H1 (cell line): ENCODE measurements around the gene ZNF407. TPM values are rescaled to one million over a fixed set of nuclear protein-coding genes. Genes with fewer than 3 reads are reported as not detected.

ENCODE experiments used
- CTCF ChIA-PET: fragments of 300-600 bp; sonication (Branson Sonifier 250); formaldehyde crosslinking; loops from one replicate; lab custom pipeline; 2021; ENCODE audit not compliant: partially characterized antibody; lab: Charles Lee
- POLR2A ChIA-PET: fragments of 300-600 bp; sonication (Branson Sonifier 250); formaldehyde crosslinking; loops from one replicate; lab custom pipeline; 2021; ENCODE audit warnings: inconsistent platforms; ENCODE audit not compliant: partially characterized antibody; lab: Charles Lee
- DNase-seq, 2 experiments: peaks; one replicate each; pipeline versions ENCODE4 v3.0.0 to v3.0.0-alpha.2; 2010 to 2022; ENCODE audit warnings: low spot score in 2 of 2, low read depth in 1 of 2, mixed read lengths in 1 of 2
- FAIRE-seq: peaks from 2 replicates; lab custom pipeline; 2011; peaks lifted over from hg19 to GRCh38; lab: Jason Lieb, UNC
- H2AFZ ChIP-seq: 2 replicates; pipeline ENCODE4 v1.8.1; 2012; ENCODE audit warnings: low read length, inconsistent platforms
- H2AK5ac ChIP-seq: 2 replicates; pipeline ENCODE4 v1.6.1; 2013; ENCODE audit warnings: low read depth, low read length
- H2BK120ac ChIP-seq: replicated peaks from 2 replicates; pipeline ENCODE3; 2013; ENCODE audit warnings: low read depth, low read length, inconsistent platforms
- H2BK12ac ChIP-seq: 2 replicates; pipeline ENCODE4 v1.6.1; 2013; ENCODE audit warnings: low read depth, low read length
- H2BK15ac ChIP-seq: 2 replicates; pipeline ENCODE4 v1.6.1; 2013; ENCODE audit warnings: low read length
- H2BK20ac ChIP-seq: 2 replicates; pipeline ENCODE4 v1.6.1; 2013; ENCODE audit warnings: low read length
- H2BK5ac ChIP-seq: 2 replicates; pipeline ENCODE4 v1.6.1; 2013; ENCODE audit warnings: low read depth, low read length
- H3K14ac ChIP-seq: 2 replicates; pipeline ENCODE4 v1.6.1; 2013; ENCODE audit warnings: inconsistent platforms; ENCODE audit not compliant: insufficient read length
- H3K18ac ChIP-seq: 2 replicates; pipeline ENCODE4 v1.6.1; 2013; ENCODE audit warnings: low read length; ENCODE audit errors: extremely low read depth
- H3K23ac ChIP-seq: 2 replicates; pipeline ENCODE4 v1.6.1; 2013; ENCODE audit warnings: inconsistent platforms; ENCODE audit not compliant: insufficient read length
- H3K23me2 ChIP-seq: 2 replicates; pipeline ENCODE4 v1.6.1; 2013; ENCODE audit warnings: low read depth, low read length
- H3K27ac ChIP-seq: 2 replicates; pipeline ENCODE4 v1.6.1; 2011; ENCODE audit warnings: low read depth, low read length, inconsistent platforms
- H3K27me3 ChIP-seq, 4 experiments: replicated peaks in 1 of 4; 1 replicate in 1 of 4; 2 replicates in 3 of 4; pipeline versions ENCODE4 v1.6.1 to v1.8.1; 2011 to 2013; ENCODE audit warnings: low read length in 3 of 4, mild to moderate bottlenecking in 3 of 4, inconsistent platforms in 2 of 4, mixed read lengths in 2 of 4, moderate library complexity in 1 of 4; ENCODE audit not compliant: control insufficient read depth in 3 of 4, insufficient read depth in 3 of 4; ENCODE audit errors: extremely low read depth in 1 of 4
- H3K36me3 ChIP-seq, 4 experiments: 2 replicates each; pipeline versions ENCODE4 v1.6.1 to v1.8.1; 2011 to 2013; ENCODE audit warnings: mild to moderate bottlenecking in 4 of 4, low read length in 3 of 4, moderate library complexity in 2 of 4, control low read depth in 1 of 4, inconsistent platforms in 1 of 4; ENCODE audit not compliant: insufficient read depth in 4 of 4, control insufficient read depth in 2 of 4
- H3K4ac ChIP-seq: replicated peaks from 2 replicates; pipeline ENCODE3; 2013; ENCODE audit warnings: low read length, low read depth, mixed read lengths, inconsistent platforms; ENCODE audit not compliant: insufficient read length
- H3K4me1 ChIP-seq, 4 experiments: replicated peaks in 1 of 4; 1 replicate in 1 of 4; 2 replicates in 3 of 4; pipeline versions ENCODE4 v1.6.1 to v1.8.1; 2011 to 2013; ENCODE audit warnings: low read length in 3 of 4, inconsistent platforms in 2 of 4, mixed read lengths in 1 of 4; ENCODE audit not compliant: insufficient read depth in 4 of 4, control insufficient read depth in 3 of 4
- H3K4me2 ChIP-seq, 2 experiments: 2 replicates each; pipeline versions ENCODE4 v1.6.1 to v1.8.1; 2011 to 2013; ENCODE audit warnings: low read depth in 2 of 2, low read length in 2 of 2, control low read depth in 1 of 2, inconsistent platforms in 1 of 2, mild to moderate bottlenecking in 1 of 2; ENCODE audit not compliant: insufficient read depth in 1 of 2
- H3K4me3 ChIP-seq, 4 experiments: fragments of 200-600, 300-600 bp in 1 of 4; sonication (generic), shearing (Covaris generic), sonication (Bioruptor Twin) in 1 of 4; 2 replicates each; pipeline versions ENCODE4 v1.5.1 to v1.8.1; 2011 to 2016; ENCODE audit warnings: low read length in 4 of 4, low read depth in 3 of 4, control low read depth in 2 of 4, inconsistent platforms in 2 of 4, mild to moderate bottlenecking in 2 of 4, mixed read lengths in 1 of 4, moderate library complexity in 1 of 4; ENCODE audit not compliant: insufficient read depth in 2 of 4; ENCODE audit errors: extremely low read depth in 1 of 4
- H3K56ac ChIP-seq: replicated peaks from 2 replicates; pipeline ENCODE3; 2013; ENCODE audit warnings: low read depth, mild to moderate bottlenecking, mixed read lengths, low read length, inconsistent platforms; ENCODE audit not compliant: insufficient read length
- H3K79me1 ChIP-seq: 2 replicates; pipeline ENCODE4 v1.6.1; 2013; ENCODE audit warnings: low read depth, low read length, control low read depth
- H3K79me2 ChIP-seq, 2 experiments: 2 replicates each; pipeline versions ENCODE4 v1.6.1 to v1.8.1; 2012 to 2013; ENCODE audit warnings: low read length in 2 of 2, mild to moderate bottlenecking in 2 of 2, inconsistent platforms in 1 of 2; ENCODE audit not compliant: insufficient read depth in 2 of 2, control insufficient read depth in 1 of 2
- H3K9ac ChIP-seq, 4 experiments: replicated peaks in 1 of 4; 1 replicate in 1 of 4; 2 replicates in 3 of 4; pipeline versions ENCODE4 v1.6.1 to v1.8.1; 2011 to 2013; ENCODE audit warnings: low read depth in 3 of 4, low read length in 3 of 4, control low read depth in 2 of 4, mild to moderate bottlenecking in 2 of 4, moderate library complexity in 2 of 4, inconsistent platforms in 1 of 4; ENCODE audit errors: extremely low read depth in 1 of 4
- H3K9me3 ChIP-seq, 2 experiments: 2 replicates each; pipeline versions ENCODE4 v1.6.1 to v1.8.1; 2012 to 2013; ENCODE audit warnings: mild to moderate bottlenecking in 2 of 2, moderate library complexity in 2 of 2, control low read depth in 1 of 2, inconsistent platforms in 1 of 2, low read depth in 1 of 2, low read length in 1 of 2, mixed read lengths in 1 of 2; ENCODE audit not compliant: insufficient read depth in 2 of 2
- H4K20me1 ChIP-seq, 2 experiments: replicated peaks in 1 of 2; 2 replicates each; pipeline versions ENCODE3 to v1.8.1; 2011 to 2013; ENCODE audit warnings: inconsistent platforms in 2 of 2, low read length in 2 of 2, mild to moderate bottlenecking in 1 of 2; ENCODE audit not compliant: insufficient read depth in 2 of 2, control insufficient read depth in 1 of 2
- H4K5ac ChIP-seq: 2 replicates; pipeline ENCODE4 v1.6.1; 2013; ENCODE audit warnings: low read length, low read depth, mixed read lengths, inconsistent platforms; ENCODE audit not compliant: insufficient read length
- H4K8ac ChIP-seq: 2 replicates; pipeline ENCODE4 v1.8.0; 2013; ENCODE audit warnings: mild to moderate bottlenecking, moderate library complexity, low read length, inconsistent platforms; ENCODE audit not compliant: insufficient read depth; ENCODE audit errors: extremely low read depth
- H4K91ac ChIP-seq: replicated peaks from 2 replicates; pipeline ENCODE3; 2013; ENCODE audit warnings: low read length, mixed read lengths, inconsistent platforms; ENCODE audit not compliant: insufficient read length
- RAD21 ChIP-seq, 2 experiments: IDR thresholded peaks in 1 of 2; conservative IDR thresholded peaks in 1 of 2; 2 replicates each; pipeline ENCODE4 v1.6.1; 2011; ENCODE audit warnings: low read depth in 2 of 2, low read length in 2 of 2, improper control_type of control experiment in 1 of 2, inconsistent platforms in 1 of 2, mild to moderate bottlenecking in 1 of 2, moderate library complexity in 1 of 2
- ZNF274 ChIP-seq: IDR thresholded peaks from 2 replicates; pipeline ENCODE4 v1.7.0; 2012; ENCODE audit warnings: low read length, borderline replicate concordance; ENCODE audit errors: extremely low read depth
- polyA plus RNA-seq, 7 experiments: library from polyadenylated mRNA; depleted of rRNA in 3 of 7; stranded (reverse) in 5 of 7; unstranded in 2 of 7; fragments of >200 nt in 5 of 7; fragments of 200-250 nt in 2 of 7; gene quantifications; 1 replicate in 5 of 7; 2 replicates in 1 of 7; 4 replicates in 1 of 7; pipeline versions ENCODE4 v1.2.1 to v1.2.3, GENCODE V29; 2011 to 2013; ENCODE audit warnings: missing spikeins in 2 of 7, mixed read lengths in 2 of 7
- total RNA-seq: library from RNA; stranded (reverse); fragmentation: NEBNext Ultra II Directional; extraction: Animal tissue kit (Norgen Biotek cat#: 25700); gene quantifications from 2 replicates; pipeline ENCODE4 v1.2.1, GENCODE V29; 2021
- TF ChIP-seq, protein P1 (sequence below): IDR thresholded peaks from 2 replicates; pipeline ENCODE4 v1.6.1; 2012; ENCODE audit warnings: inconsistent platforms

The ZNF407 gene
- total and polyA plus RNA-seq, 2 of the 8 experiments (the other 6 are each of a cell fraction or from before 2014, with no cell fraction given): 1.5 to 6.8 TPM

DNA sequence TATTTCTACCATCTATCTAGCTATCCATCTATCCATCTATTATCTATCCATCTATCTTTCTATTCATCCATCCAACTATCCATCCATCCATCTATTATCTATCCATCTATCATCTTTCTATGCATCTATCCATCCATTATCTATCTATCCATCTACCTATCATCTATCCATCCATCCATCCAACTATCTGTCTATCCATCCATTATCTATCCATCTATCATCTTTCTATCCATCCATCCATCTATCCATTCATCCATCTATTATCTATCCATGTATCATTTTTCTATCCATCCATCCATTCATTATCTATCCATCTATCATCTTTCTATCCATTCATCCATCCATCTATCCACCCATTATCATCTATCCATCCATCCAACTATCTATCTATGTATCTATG, 24.6 kb upstream of the ZNF407 start:
- Histone ChIP-seq H3K4me1 (no peaks in the 10 kb centered on the region), H3K9me3 (no peaks in the 10 kb centered on the region; a peak in 1 of 4 replicates), H4K91ac (no peak overlapping the region), H3K79me2 (no peaks in the 10 kb centered on the region), H3K18ac (no peak overlapping the region), H3K36me3 (no peaks in the 10 kb centered on the region), H3K56ac (peak overlapping the region; percentile 33), H2BK120ac (no peak overlapping the region), H3K27ac (no peak overlapping the region), H3K4ac (no peak overlapping the region), H2AFZ (no peak overlapping the region), H2BK5ac (no peak overlapping the region), H2AK5ac (no peak overlapping the region), H4K5ac (no peak overlapping the region), H3K4me2 (no peak overlapping the region), H2BK20ac (no peak overlapping the region), H3K27me3 (no peaks in the 10 kb centered on the region), H2BK15ac (no peak overlapping the region), H3K4me3 (no peak overlapping the region), H3K79me1 (no peaks in the 10 kb centered on the region), H3K23me2 (peaks cover 5% of the 10 kb centered on the region; the same call in 1 of the 2 replicates), H3K23ac (no peak overlapping the region), H3K9ac (no peak overlapping the region), H2BK12ac (no peak overlapping the region), H4K20me1 (peaks cover 0 to 2% of the 10 kb centered on the region in 2 experiments), H4K8ac (no peak overlapping the region)
- ChIA-PET CTCF (interaction anchor here (2.2 kb wide), 1 partner anchor 10 kb away, joined by 5 read pairs; no protein-coding TSS in a partner anchor), POLR2A (no interaction called here)
- no peak for DNase-seq
- FAIRE-seq: no peak
- TF ChIP-seq RAD21 (IDR thresholded peaks at IDR 0.05 in 1 of 2, conservative IDR thresholded peaks at IDR 0.05 in 1 of 2; ENCODE audit: low read depth in 2 of 2, low read length in 2 of 2): no peak
- no peak for TF ChIP-seq ZNF274
- TF ChIP-seq, protein P1, sequence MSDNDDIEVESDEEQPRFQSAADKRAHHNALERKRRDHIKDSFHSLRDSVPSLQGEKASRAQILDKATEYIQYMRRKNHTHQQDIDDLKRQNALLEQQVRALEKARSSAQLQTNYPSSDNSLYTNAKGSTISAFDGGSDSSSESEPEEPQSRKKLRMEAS: no peak
- TF ChIP-seq, all 59 proteins: peak for 0
- H3K14ac ChIP-seq: no peak overlapping the region
